Cardiac fibroblast (primary cell): ENCODE data around the gene LRP1-AS.

Experiments used
- DNase-seq, 2 donors: peaks; one replicate each; pipeline versions ENCODE4 v3.0.0 to v3.0.0-alpha.2; 2010; ENCODE audit warnings: low read depth in 2 of 2
- H3K4me3 ChIP-seq, 2 donors: replicated peaks in 1 of 2; 1 replicate in 1 of 2; 2 replicates in 1 of 2; pipeline ENCODE4 v1.5.1; 2011; ENCODE audit warnings: low read depth in 2 of 2, low read length in 2 of 2, mild to moderate bottlenecking in 2 of 2, moderate library complexity in 1 of 2
- TF ChIP-seq, protein P1 (sequence below): IDR thresholded peaks from one replicate; pipeline ENCODE4 v1.5.1; 2011; ENCODE audit warnings: low read depth, mild to moderate bottlenecking, low read length, inconsistent platforms

Gene LRP1-AS

DNA sequence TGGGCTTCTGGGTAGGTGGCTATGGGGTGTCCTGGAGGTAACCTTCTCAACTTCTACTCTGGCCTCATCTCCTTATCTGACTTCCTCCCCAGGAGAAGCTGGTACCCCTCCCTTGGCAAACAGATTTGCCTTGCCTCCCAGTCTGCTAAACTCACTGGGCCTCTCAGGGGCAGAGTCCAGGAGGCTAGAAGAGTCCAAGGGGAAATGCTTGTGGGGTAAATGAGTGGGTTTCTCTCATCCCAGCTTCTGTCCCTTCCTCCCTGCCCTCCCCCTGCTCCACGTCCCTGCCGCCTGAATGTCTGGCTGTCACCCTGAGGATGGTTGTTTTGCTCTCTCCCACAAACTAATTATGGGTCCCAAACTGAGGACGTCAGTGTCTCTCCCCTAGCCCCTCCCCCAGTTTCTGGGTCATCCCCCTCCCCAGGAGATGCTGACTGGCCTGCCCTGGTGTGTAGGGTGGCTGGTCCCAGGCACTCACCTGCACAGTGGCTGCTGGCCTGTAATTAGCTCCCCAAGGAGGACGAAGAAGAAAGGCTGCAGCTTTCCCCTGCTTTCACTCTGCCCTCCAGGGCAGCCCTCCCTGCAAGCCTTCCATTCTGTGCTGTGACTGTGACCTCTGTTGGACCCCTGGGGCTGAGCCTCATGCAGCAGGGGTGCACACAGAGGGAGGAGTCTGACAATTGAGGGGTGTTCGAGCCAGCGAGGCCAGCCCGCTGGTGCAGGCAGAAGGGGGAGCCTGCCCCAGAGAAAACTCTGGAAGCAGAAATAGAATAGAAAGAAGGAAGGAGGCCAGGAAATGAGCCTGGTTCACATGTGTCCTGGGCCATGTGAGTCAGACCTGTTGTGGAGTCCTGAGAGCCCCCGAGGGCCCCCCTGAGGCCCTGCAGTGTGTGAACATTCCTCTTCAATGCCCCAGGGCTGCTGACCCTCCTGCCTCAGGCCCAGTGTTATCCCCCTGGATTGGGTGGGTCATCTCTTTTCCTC, at the start of gene LRP1-AS:
TSS of gene LRP1-AS (minus strand) at position 659 of the 984 bp plus-strand sequence.
- TF ChIP-seq, protein P1, sequence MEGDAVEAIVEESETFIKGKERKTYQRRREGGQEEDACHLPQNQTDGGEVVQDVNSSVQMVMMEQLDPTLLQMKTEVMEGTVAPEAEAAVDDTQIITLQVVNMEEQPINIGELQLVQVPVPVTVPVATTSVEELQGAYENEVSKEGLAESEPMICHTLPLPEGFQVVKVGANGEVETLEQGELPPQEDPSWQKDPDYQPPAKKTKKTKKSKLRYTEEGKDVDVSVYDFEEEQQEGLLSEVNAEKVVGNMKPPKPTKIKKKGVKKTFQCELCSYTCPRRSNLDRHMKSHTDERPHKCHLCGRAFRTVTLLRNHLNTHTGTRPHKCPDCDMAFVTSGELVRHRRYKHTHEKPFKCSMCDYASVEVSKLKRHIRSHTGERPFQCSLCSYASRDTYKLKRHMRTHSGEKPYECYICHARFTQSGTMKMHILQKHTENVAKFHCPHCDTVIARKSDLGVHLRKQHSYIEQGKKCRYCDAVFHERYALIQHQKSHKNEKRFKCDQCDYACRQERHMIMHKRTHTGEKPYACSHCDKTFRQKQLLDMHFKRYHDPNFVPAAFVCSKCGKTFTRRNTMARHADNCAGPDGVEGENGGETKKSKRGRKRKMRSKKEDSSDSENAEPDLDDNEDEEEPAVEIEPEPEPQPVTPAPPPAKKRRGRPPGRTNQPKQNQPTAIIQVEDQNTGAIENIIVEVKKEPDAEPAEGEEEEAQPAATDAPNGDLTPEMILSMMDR, result no peak
- DNase-seq, result peak; percentile 62 to 81
- no peak within 1 kb of the TSS for H3K4me3 ChIP-seq

GRCh38 chr12:57196956-57197355, 49.5 kb upstream of the LRP1-AS start:
- no peak for DNase-seq
- H3K4me3 ChIP-seq, result no peak overlapping the region
- TF ChIP-seq, protein P1, result no peak

- TF ChIP-seq, protein P1, result no peak
- no peak overlapping the region for H3K4me3 ChIP-seq
- DNase-seq, result no peak
Observed at GRCh38 chr12:57196439-57196838, 49.0 kb upstream of the LRP1-AS start.

GRCh38 chr12:57195611-57196371, 48.4 kb upstream of the LRP1-AS start:
- TF ChIP-seq, protein P1, result no peak
- DNase-seq, result no peak
- no peak overlapping the region for H3K4me3 ChIP-seq

- no peak overlapping the region for H3K4me3 ChIP-seq
- TF ChIP-seq, protein P1, result no peak
- no peak for DNase-seq
Observed at GRCh38 chr12:57195186-57195585, 47.8 kb upstream of the LRP1-AS start.

GRCh38 chr12:57194253-57194652, 46.8 kb upstream of the LRP1-AS start:
- TF ChIP-seq, protein P1, result no peak
- DNase-seq, result no peak
- H3K4me3 ChIP-seq, result no peak overlapping the region
